MCF 10A (cell line): ENCODE measurements around the gene SLC26A8. TPM values are rescaled to one million over a fixed set of nuclear protein-coding genes. Genes with fewer than 3 reads are reported as not detected.
A peak's percentile ranks its signal among the peaks of the same experiment; 100 is the strongest.

Experiments
- BruUV-seq: library from RNA; stranded (reverse); fragments of 400-500 nt; replicated peaks from 2 replicates; lab custom pipeline; 2021; lab: Mats Ljungman, UMichigan
- CTCF ChIA-PET: fragments of 300-600 bp; sonication (Branson Sonifier 250); formaldehyde crosslinking; extraction: SDS; loops from one replicate; lab custom pipeline; 2021; ENCODE audit warnings: antibody characterized with exemption, inconsistent platforms; lab: Yijun Ruan, JAX
- POLR2A ChIA-PET: fragments of 300-600, 350-650 bp; sonication (Branson Sonifier 250); formaldehyde crosslinking; extraction: SDS; loops from one replicate; lab custom pipeline; 2020; ENCODE audit warnings: antibody characterized with exemption, inconsistent platforms; lab: Yijun Ruan, JAX
- DNase-seq: peaks from one replicate; pipeline ENCODE4 v3.0.0-alpha.2; 2018; ENCODE audit not compliant: unreplicated experiment
- H3K27ac Mint-ChIP-seq: one replicate; pipeline ENCODE4 v1.8.0; 2022; ENCODE audit warnings: mild to moderate bottlenecking, low read depth, mixed read lengths; ENCODE audit not compliant: unreplicated experiment
- H3K27me3 Mint-ChIP-seq: one replicate; pipeline ENCODE4 v1.8.0; 2022; ENCODE audit warnings: mixed read lengths; ENCODE audit not compliant: insufficient read depth, unreplicated experiment
- H3K36me3 Mint-ChIP-seq: one replicate; pipeline ENCODE4 v1.8.0; 2022; ENCODE audit warnings: mild to moderate bottlenecking, moderate library complexity, mixed read lengths; ENCODE audit not compliant: insufficient read depth, unreplicated experiment
- H3K4me1 Mint-ChIP-seq: one replicate; pipeline ENCODE4 v1.8.0; 2022; ENCODE audit warnings: mixed read lengths; ENCODE audit not compliant: insufficient read depth, unreplicated experiment
- H3K4me3 Mint-ChIP-seq: one replicate; pipeline ENCODE4 v1.8.0; 2022; ENCODE audit warnings: mild to moderate bottlenecking, moderate library complexity, mixed read lengths; ENCODE audit not compliant: unreplicated experiment
- H3K9me3 Mint-ChIP-seq: one replicate; pipeline ENCODE4 v1.8.0; 2022; ENCODE audit warnings: mixed read lengths; ENCODE audit not compliant: unreplicated experiment
- CTCF ChIP-seq: fragments of 200-600 bp; IDR thresholded peaks from one replicate; pipeline ENCODE4 v1.8.0; 2022; ENCODE audit warnings: antibody characterized with exemption, mild to moderate bottlenecking; ENCODE audit not compliant: unreplicated experiment
- intact Hi-C: fragments of 100-400 bp; cut with micrococcal nuclease; formaldehyde crosslinking; loops from 2 replicates; pipeline ENCODE4 v1.14.1; 2022
- total RNA-seq: library from RNA; stranded (reverse); gene quantifications from 2 replicates; pipeline ENCODE4 v1.2.3, GENCODE V29; 2022

Gene SLC26A8
- total RNA-seq, 1 experiment from 2014 or later = not detected

- intact Hi-C loops = loop anchor here (10.0 kb wide), 1 partner anchor 220 kb away; the partner anchor contains the start of gene ARMC12
- peak overlapping the region; percentile 28 for H3K27ac Mint-ChIP-seq
- ChIA-PET POLR2A (interaction anchor here (0.8 to 3.9 kb wide), 10 partner anchors 13 to 74 kb away, joined by 3 to 20 read pairs (median 6); partner anchors contain the start of genes MAPK14 and SRPK1), CTCF (interaction anchor here (0.6 to 2.0 kb wide), 4 partner anchors 9 to 162 kb away, joined by 3 to 7 read pairs (median 4); no protein-coding TSS in a partner anchor)
- no TSS peak for BruUV-seq
- DNase-seq = peak; percentile 28
- no peaks in the 10 kb centered on the region for H3K9me3 Mint-ChIP-seq
- TF ChIP-seq CTCF = no peak
- H3K36me3 Mint-ChIP-seq = no peaks in the 10 kb centered on the region
- H3K4me1 Mint-ChIP-seq = peaks cover 34% of the 10 kb centered on the region
- H3K27me3 Mint-ChIP-seq = peaks cover 11% of the 10 kb centered on the region
- H3K4me3 Mint-ChIP-seq = no peak overlapping the region
Measured at GRCh38 chr6:35954333-35954732, 70.1 kb downstream of the SLC26A8 start.

GRCh38 chr6:35948725-35949124 lies 75.7 kb downstream of the SLC26A8 start:
- intact Hi-C loops = no loop called here
- ChIA-PET POLR2A (no interaction called here), CTCF (no interaction called here)
- H3K9me3 Mint-ChIP-seq = no peaks in the 10 kb centered on the region
- no peak for TF ChIP-seq CTCF
- BruUV-seq = no TSS peak
- no peak overlapping the region for H3K27ac Mint-ChIP-seq
- H3K36me3 Mint-ChIP-seq = no peaks in the 10 kb centered on the region
- H3K27me3 Mint-ChIP-seq = no peaks in the 10 kb centered on the region
- H3K4me3 Mint-ChIP-seq = no peak overlapping the region
- peak; percentile 34 for DNase-seq
- H3K4me1 Mint-ChIP-seq = peaks cover 29% of the 10 kb centered on the region

GRCh38 chr6:35945650-35946025 lies 78.8 kb downstream of the SLC26A8 start:
- DNase-seq = no peak
- no peaks in the 10 kb centered on the region for H3K36me3 Mint-ChIP-seq
- no peak overlapping the region for H3K4me3 Mint-ChIP-seq

GRCh38 chr6:35943390-35943789 lies 81.1 kb downstream of the SLC26A8 start:
- no TSS peak for BruUV-seq
- CTCF ChIA-PET = no interaction called here

More at GRCh38 chr6:35945650-35946025, 78.8 kb downstream of the SLC26A8 start:
- ChIA-PET POLR2A (interaction anchor here (1.0 to 1.5 kb wide), 2 partner anchors 8 to 25 kb away, joined by 3 to 4 read pairs; partner anchors contain the start of gene SRPK1), CTCF (interaction anchor here (0.7 kb wide), 1 partner anchor 8 kb away, joined by 5 read pairs; no protein-coding TSS in a partner anchor)
- BruUV-seq = no TSS peak
- TF ChIP-seq CTCF = no peak
- Mint-ChIP-seq H3K4me1 (peaks cover 9% of the 10 kb centered on the region), H3K27ac (no peak overlapping the region), H3K9me3 (no peaks in the 10 kb centered on the region), H3K27me3 (no peaks in the 10 kb centered on the region)
- intact Hi-C loops = no loop called here

More at GRCh38 chr6:35943390-35943789, 81.1 kb downstream of the SLC26A8 start:
- no peaks in the 10 kb centered on the region for H3K27me3 Mint-ChIP-seq
- DNase-seq = no peak
- H3K4me1 Mint-ChIP-seq = peaks cover 9% of the 10 kb centered on the region
- intact Hi-C loops = no loop called here
- POLR2A ChIA-PET = no interaction called here
- no peak for TF ChIP-seq CTCF
- H3K36me3 Mint-ChIP-seq = peaks cover 4% of the 10 kb centered on the region
- H3K9me3 Mint-ChIP-seq = no peaks in the 10 kb centered on the region
- no peak overlapping the region for H3K4me3 Mint-ChIP-seq
- H3K27ac Mint-ChIP-seq = no peak overlapping the region
